Measurements from ENCODE around the gene ASAP3.

DNA sequence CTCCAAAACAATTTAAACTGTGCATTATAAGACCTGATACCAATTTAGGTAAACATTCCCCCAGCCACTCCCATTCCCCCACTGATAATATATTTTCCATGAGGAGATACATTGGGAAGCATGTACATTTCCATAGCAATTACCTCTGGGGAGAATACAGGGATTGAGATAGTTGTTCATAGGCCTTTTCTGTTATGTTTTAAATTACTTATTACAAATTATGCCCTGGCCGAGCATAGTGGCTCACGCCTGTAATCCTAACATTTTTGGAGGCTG, 4.4 kb downstream of the ASAP3 start:
- TF ChIP-seq, protein P1, sequence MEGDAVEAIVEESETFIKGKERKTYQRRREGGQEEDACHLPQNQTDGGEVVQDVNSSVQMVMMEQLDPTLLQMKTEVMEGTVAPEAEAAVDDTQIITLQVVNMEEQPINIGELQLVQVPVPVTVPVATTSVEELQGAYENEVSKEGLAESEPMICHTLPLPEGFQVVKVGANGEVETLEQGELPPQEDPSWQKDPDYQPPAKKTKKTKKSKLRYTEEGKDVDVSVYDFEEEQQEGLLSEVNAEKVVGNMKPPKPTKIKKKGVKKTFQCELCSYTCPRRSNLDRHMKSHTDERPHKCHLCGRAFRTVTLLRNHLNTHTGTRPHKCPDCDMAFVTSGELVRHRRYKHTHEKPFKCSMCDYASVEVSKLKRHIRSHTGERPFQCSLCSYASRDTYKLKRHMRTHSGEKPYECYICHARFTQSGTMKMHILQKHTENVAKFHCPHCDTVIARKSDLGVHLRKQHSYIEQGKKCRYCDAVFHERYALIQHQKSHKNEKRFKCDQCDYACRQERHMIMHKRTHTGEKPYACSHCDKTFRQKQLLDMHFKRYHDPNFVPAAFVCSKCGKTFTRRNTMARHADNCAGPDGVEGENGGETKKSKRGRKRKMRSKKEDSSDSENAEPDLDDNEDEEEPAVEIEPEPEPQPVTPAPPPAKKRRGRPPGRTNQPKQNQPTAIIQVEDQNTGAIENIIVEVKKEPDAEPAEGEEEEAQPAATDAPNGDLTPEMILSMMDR (IDR thresholded peaks at IDR 0.05; ENCODE audit: low read depth, low read length, poor library complexity, severe bottlenecking): no peak
- TF ChIP-seq EZH2phosphoT487 (IDR thresholded peaks at IDR 0.05; ENCODE audit: borderline replicate concordance, low read length): no peak
